HG03442 (cell line): ENCODE results near the gene XDH.

ENCODE experiments used
- ATAC-seq: cut with Tn5 transposase; IDR thresholded peaks from one replicate; pipeline ENCODE4 v1.9.1; 2021; ENCODE audit warnings: mild to moderate bottlenecking, moderate library complexity; ENCODE audit not compliant: unreplicated experiment

Gene XDH

GRCh38 chr2:31404302-31404701 is 10.2 kb downstream of the XDH start:
- ATAC-seq: no peak

DNA sequence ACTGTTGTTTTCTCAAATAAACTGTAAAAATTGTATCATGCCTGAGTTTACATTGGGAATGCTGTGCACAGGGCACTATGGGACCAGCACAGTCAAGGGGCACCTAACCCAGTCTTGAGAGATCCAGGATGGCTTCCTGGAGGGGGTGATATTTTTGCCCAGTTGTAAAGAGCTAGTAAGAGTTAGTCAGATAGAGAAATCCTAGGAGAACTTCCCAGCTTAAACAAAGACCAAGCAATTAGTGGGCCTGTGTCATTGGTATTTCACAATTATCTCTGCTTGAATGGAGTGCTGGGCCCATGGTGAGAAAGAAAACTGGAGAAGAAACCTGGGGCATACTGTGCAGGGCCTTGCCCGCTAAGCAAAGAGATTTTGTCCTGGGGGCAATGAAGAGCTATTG is 12.2 kb downstream of the XDH start:
- no peak for ATAC-seq

DNA sequence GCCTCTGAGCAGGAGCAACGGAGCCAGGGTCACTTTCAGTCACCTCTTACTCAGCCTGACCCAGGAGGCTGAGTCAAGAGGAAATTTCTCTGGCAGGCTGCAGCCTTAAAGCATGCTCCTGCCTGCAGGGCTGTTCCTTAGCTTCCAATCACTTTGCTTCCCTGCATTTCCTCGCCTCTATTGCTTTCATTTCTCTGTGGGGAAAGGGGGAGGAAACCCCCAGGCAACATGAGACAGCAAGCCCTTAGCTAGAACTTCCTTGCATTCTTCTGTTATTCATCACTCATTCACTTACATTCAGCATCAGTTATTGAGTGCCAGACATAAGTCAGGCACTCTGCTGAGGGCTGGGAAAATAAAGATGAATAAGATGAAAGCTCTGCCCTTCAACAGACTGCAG is 13.0 kb downstream of the XDH start:
- no peak for ATAC-seq

DNA sequence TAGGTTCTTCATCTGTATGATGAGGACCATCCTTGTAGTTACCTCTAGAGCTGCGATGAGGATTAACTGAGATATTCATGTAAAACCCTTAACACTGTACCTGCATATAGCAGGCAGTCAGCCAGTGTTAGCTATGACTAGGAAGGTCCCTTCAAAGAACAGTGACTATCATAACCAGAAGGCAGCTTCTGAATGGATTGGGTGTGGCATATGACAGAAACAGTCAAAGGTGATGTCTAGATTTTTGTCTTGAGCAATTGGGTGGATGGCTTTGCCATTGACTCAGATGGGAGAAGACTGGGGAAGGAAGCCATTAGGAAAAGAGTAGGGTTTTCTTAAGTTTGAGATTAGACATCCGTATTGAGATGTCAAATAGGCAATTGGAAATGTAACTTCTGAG is 15.7 kb downstream of the XDH start:
- no peak for ATAC-seq

GRCh38 chr2:31397094-31397493 is 17.4 kb downstream of the XDH start:
- ATAC-seq: no peak

DNA sequence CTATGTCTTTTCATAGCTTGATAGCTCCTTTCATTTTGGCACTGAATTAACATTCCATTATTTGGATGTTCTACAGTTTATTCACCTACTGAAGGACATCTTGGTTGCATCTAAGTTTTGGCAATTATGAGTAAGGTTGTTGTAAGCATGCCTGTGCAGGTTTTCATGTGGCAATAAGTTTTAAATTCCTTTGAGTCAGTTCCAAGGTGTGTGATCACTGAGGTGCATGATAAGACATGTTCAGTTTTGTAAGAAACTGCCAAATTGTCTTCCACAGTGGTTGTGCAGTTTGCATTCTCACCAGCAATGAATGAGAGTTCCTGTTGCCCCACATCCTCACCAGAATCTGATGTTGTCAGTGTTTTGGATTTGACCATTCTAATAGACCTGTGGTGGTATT is 24.2 kb downstream of the XDH start:
- ATAC-seq: no peak

DNA sequence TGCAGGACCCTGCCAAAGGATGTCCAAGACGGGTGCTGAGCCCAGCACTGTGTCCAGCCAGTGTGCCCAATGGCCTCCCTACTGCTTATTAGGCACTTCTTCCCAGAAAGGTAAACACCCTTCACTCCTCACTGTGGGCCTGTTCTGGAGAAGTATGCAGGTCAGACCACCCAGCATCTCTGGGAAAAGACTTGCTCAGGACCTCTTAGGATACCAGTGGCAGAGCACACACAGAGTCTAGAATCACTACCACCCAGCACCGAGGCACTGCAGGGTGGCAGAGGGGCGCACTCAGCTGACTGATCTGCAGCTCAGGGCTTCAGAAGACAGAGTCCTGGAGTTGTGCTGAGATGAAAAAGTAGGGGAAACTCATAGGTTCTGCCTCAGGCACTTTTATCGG is 25.8 kb downstream of the XDH start:
- no peak for ATAC-seq

GRCh38 chr2:31387850-31388249 is 26.7 kb downstream of the XDH start:
- ATAC-seq: no peak

- no peak for ATAC-seq
Measured at GRCh38 chr2:31386648-31387047, 27.9 kb downstream of the XDH start.

- ATAC-seq: no peak
Measured at GRCh38 chr2:31386172-31386571, 28.4 kb downstream of the XDH start.

DNA sequence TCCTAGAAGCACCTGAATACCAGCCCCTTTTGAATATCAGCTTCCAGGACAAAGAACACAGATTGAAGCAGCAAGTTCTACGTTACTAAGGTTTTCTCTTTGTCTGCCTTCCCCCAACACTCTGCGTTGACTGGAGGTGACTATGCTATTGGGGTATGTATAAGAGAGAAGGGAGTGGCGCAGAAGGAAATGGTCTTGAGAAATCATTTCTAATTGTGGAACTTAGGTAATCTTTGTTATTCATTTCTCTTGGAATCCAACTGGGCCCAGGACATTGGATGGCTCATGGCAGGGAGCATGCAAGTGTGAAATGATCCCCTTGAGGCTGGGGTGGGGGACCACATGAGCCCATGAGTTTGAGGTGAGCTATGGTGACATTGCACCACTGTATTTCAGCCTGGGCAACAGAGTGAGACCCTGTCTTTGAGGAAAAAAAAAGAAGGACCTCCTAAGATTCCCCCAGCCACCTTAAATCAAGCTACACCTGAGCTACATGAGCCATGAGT is 29.7 kb downstream of the XDH start:
- ATAC-seq: no peak

DNA sequence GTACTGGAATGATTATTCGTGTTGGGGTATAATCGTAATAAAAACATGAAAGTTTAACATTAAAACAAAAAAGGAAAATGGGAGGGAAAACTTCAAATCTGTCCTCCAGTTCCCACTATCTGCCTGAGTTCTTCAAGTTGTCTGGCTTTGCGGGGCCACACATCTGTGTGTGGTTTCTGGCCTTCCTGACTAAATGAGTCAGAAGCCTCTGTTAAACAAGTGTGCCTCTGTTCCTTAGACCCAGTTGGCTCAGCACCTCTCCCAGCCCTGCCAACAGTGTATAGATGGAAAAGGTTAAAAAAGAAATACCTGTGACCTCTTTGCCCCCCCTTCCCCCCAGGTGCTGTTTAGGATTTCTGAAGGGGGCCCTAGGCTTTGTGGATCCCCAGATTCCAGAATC is 30.2 kb downstream of the XDH start:
- no peak for ATAC-seq

- ATAC-seq: no peak
Measured at GRCh38 chr2:31383471-31384153, 30.9 kb downstream of the XDH start.

- ATAC-seq: no peak
Measured at GRCh38 chr2:31382452-31383120, 32.0 kb downstream of the XDH start.

- no peak for ATAC-seq
Measured at GRCh38 chr2:31381601-31382000, 32.9 kb downstream of the XDH start.

DNA sequence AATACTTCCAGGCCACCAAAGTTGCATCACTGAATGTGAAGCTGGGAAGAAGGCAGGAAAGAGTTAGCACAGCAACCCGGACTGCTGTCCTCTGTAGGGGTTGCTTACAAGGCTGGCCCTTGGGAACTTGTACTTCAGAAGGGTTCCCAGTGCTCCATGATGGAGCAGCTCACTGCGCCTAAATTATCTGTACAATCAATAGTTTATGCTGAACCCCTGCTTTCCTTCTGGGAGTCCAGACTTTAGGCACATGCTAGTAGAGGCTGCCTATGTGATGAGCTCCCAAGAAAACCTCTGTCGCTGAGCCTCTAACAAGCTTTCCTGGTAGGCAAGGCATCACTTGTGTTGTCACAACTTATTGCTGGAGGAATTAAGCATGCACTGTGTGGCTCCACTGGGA is 34.3 kb downstream of the XDH start:
- no peak for ATAC-seq

- no peak for ATAC-seq
Measured at GRCh38 chr2:31379747-31380146, 34.8 kb downstream of the XDH start.

GRCh38 chr2:31378791-31379501 is 35.6 kb downstream of the XDH start:
- ATAC-seq: no peak

GRCh38 chr2:31378389-31378788 is 36.2 kb downstream of the XDH start:
- ATAC-seq: no peak

DNA sequence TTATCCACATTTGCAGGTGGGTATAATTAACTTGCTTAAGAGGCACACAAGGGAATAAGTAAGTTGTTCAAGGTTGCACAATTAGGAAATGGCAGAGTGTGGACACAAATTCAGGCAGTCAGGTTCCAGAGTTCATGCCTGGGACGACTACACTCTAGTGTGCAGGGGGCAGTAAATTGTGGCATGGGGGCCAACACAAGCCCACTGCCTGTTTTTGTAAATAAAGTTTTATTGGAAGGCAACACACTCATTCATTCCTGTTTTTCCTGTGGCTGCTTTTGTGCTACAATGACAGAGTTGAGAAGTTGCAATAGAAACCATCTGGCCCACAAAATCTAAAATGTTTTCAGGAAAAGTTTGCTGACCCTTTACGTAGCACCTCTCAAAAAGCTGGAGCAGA is 41.4 kb downstream of the XDH start:
- ATAC-seq: no peak

DNA sequence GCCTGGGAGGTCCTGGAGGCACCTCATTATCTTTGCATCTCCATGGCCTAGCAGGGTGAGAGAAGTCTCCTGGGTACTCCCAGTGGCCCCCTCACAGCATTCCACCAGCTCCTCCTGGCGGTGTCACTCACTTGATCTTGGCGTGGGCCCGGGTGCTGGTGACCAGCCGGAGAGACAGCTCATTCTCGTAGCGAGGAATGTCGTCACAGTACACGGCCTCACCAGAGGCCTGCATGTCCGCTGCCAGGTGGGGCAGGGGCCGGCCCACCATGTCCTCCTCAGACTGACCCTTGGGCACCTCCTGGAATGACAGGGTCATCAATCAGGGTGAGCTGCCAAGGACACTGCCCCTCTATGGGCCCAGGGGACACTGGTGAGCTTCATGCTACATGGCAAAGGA is 42.4 kb downstream of the XDH start:
- ATAC-seq: no peak

- ATAC-seq: no peak
Measured at GRCh38 chr2:31371691-31372090, 42.9 kb downstream of the XDH start.
